ENCODE data around the gene CREB5.

GRCh38 chr7:28517206-28517605 lies 104.9 kb downstream of the CREB5 start:
- no peak for TF ChIP-seq EP300 (IDR thresholded peaks at IDR 0.05)
- TF ChIP-seq POLR2A (IDR thresholded peaks at IDR 0.05): no peak

All from ovary (tissue), 1 donor.